ENCODE results near the gene DCUN1D1.
A peak's percentile ranks its signal among the peaks of the same experiment; 100 is the strongest.

The DCUN1D1 gene

GRCh38 chr3:182971637-182972036, 8.7 kb downstream of the DCUN1D1 start:
- no peak for DNase-seq

GRCh38 chr3:182970811-182971418, 9.4 kb downstream of the DCUN1D1 start:
- DNase-seq, result no peak

GRCh38 chr3:182969853-182970252, 10.5 kb downstream of the DCUN1D1 start:
- no peak for DNase-seq

GRCh38 chr3:182969277-182969676, 11.1 kb downstream of the DCUN1D1 start:
- DNase-seq, result no peak

GRCh38 chr3:182967218-182968204, 12.8 kb downstream of the DCUN1D1 start:
- DNase-seq, result peak; percentile 32

- no peak for DNase-seq
These were observed 14.4 kb downstream of the DCUN1D1 start for GRCh38 chr3:182965861-182966366.

GRCh38 chr3:182964179-182964578, 16.2 kb downstream of the DCUN1D1 start:
- no peak for DNase-seq

- DNase-seq, result no peak
These were observed 18.2 kb downstream of the DCUN1D1 start for GRCh38 chr3:182962166-182962565.

- no peak for DNase-seq
These were observed 20.6 kb downstream of the DCUN1D1 start for GRCh38 chr3:182959474-182960350.

- no peak for DNase-seq
These were observed 22.6 kb downstream of the DCUN1D1 start for GRCh38 chr3:182957676-182958266.

GRCh38 chr3:182957226-182957625, 23.1 kb downstream of the DCUN1D1 start:
- no peak for DNase-seq

- no peak for DNase-seq
These were observed 25.6 kb downstream of the DCUN1D1 start for GRCh38 chr3:182954553-182955235.

GRCh38 chr3:182949688-182950087, 30.6 kb downstream of the DCUN1D1 start:
- DNase-seq, result no peak

- DNase-seq, result no peak
These were observed 32.0 kb downstream of the DCUN1D1 start for GRCh38 chr3:182948305-182948704.

GRCh38 chr3:182947888-182948287, 32.5 kb downstream of the DCUN1D1 start:
- no peak for DNase-seq

GRCh38 chr3:182941719-182942118, 38.6 kb downstream of the DCUN1D1 start:
- DNase-seq, result no peak

- no peak for DNase-seq
These were observed 40.0 kb downstream of the DCUN1D1 start for GRCh38 chr3:182940266-182940808.

GRCh38 chr3:182937293-182938051, 42.9 kb downstream of the DCUN1D1 start:
- DNase-seq, result no peak

- DNase-seq, result no peak
These were observed 43.4 kb downstream of the DCUN1D1 start for GRCh38 chr3:182936918-182937285.

GRCh38 chr3:182936239-182936917, 44.0 kb downstream of the DCUN1D1 start:
- DNase-seq, result no peak
